HCT116 (cell line): ENCODE data around the gene NHLH1. TPM values are rescaled to one million over a fixed set of nuclear protein-coding genes. Genes with fewer than 3 reads are reported as not detected.

Experiments
- ATAC-seq: fragments of 200-7000 bp; cut with Tn5 transposase; 2 replicates; pipeline ENCODE4 v1.9.1; 2020; ENCODE audit warnings: mild to moderate bottlenecking, moderate library complexity
- BruUV-seq: library from RNA; stranded (reverse); fragments of 400-500 nt; replicated peaks from 2 replicates; lab custom pipeline; 2021; lab: Mats Ljungman, UMichigan
- CTCF ChIA-PET: fragments of 300-600 bp; sonication (Branson Sonifier 250); formaldehyde crosslinking; loops from one replicate; lab custom pipeline; 2021; ENCODE audit warnings: antibody characterized with exemption; lab: Charles Lee
- POLR2A ChIA-PET: fragments of 300-600, 350-600 bp; sonication (Branson Sonifier 250); formaldehyde crosslinking; loops from one replicate; lab custom pipeline; 2021; ENCODE audit warnings: antibody characterized with exemption; lab: Charles Lee
- RAD21 ChIA-PET, 2 experiments: fragments of 300-600 bp; sonication (Branson Sonifier 250); formaldehyde crosslinking; loops; one replicate each; lab custom pipeline; 2023; ENCODE audit warnings: low total read pairs in 2 of 2; ENCODE audit not compliant: uncharacterized antibody in 2 of 2, unreplicated experiment in 2 of 2, low non-redundant PET in 1 of 2; lab: Charles Lee
- DNase-seq: peaks from one replicate; pipeline ENCODE4 v3.0.0-alpha.2; 2010; ENCODE audit warnings: low read depth, low spot score
- H2AFZ ChIP-seq: fragments of 200-600 bp; shearing (Covaris generic), sonication (generic); 2 replicates; pipeline ENCODE4 v1.6.1; 2017; ENCODE audit warnings: low read depth, mixed run types, mixed read lengths, antibody characterized with exemption, low read length; ENCODE audit not compliant: poor library complexity, severe bottlenecking
- H3K27ac ChIP-seq: 2 replicates; pipeline ENCODE4 v1.5.1; 2012; ENCODE audit warnings: low read depth, low read length
- H3K27me3 ChIP-seq: fragments of 200-600 bp; sonication (generic); 2 replicates; pipeline ENCODE4 v1.6.1; 2016; ENCODE audit warnings: mixed run types, low read length, mixed read lengths; ENCODE audit not compliant: insufficient read depth
- H3K36me3 ChIP-seq, 2 experiments: fragments of 200-500 bp in 1 of 2; fragments of 200-600 bp in 1 of 2; sonication (Bioruptor generic) in 1 of 2; sonication (generic) in 1 of 2; 2 replicates each; pipeline versions ENCODE4 v1.5.1 to v1.6.1; 2014 to 2016; ENCODE audit warnings: low read length in 2 of 2, inconsistent platforms in 1 of 2, mixed read lengths in 1 of 2, mixed run types in 1 of 2; ENCODE audit not compliant: insufficient read depth in 2 of 2, control insufficient read depth in 1 of 2
- H3K4me1 ChIP-seq, 2 experiments: fragments of 200-600 bp in 1 of 2; sonication (generic) in 1 of 2; 2 replicates each; pipeline versions ENCODE4 v1.5.1 to v1.6.1; 2012 to 2017; ENCODE audit warnings: low read length in 2 of 2, inconsistent platforms in 1 of 2, mild to moderate bottlenecking in 1 of 2, mixed read lengths in 1 of 2, mixed run types in 1 of 2, moderate library complexity in 1 of 2; ENCODE audit not compliant: insufficient read depth in 2 of 2, control insufficient read depth in 1 of 2
- H3K4me2 ChIP-seq: fragments of 200-600 bp; sonication (generic); 2 replicates; pipeline ENCODE4 v1.6.1; 2017; ENCODE audit warnings: mixed run types, low read length, mixed read lengths
- H3K4me3 ChIP-seq, 2 experiments: fragments of 200-600 bp in 1 of 2; sonication (generic) in 1 of 2; replicated peaks in 1 of 2; 2 replicates each; pipeline ENCODE4 v1.5.1; 2011 to 2016; ENCODE audit warnings: low read length in 2 of 2, control low read depth in 1 of 2, low read depth in 1 of 2, mild to moderate bottlenecking in 1 of 2, mixed read lengths in 1 of 2, mixed run types in 1 of 2
- H3K79me2 ChIP-seq: fragments of 200-600 bp; sonication (generic); 2 replicates; pipeline ENCODE4 v1.6.1; 2017; ENCODE audit warnings: mild to moderate bottlenecking, mixed run types, low read length, moderate library complexity, mixed read lengths; ENCODE audit not compliant: insufficient read depth
- H3K9ac ChIP-seq: fragments of 200-600 bp; sonication (generic); 2 replicates; pipeline ENCODE4 v1.6.1; 2016; ENCODE audit warnings: low read length, mixed read lengths
- H3K9me2 ChIP-seq: fragments of 200-600 bp; sonication (generic), shearing (Covaris generic); 2 replicates; pipeline ENCODE4 v1.6.1; 2017; ENCODE audit warnings: mixed run types, mild to moderate bottlenecking, moderate library complexity; ENCODE audit not compliant: insufficient read depth
- H3K9me3 ChIP-seq, 2 experiments: fragments of 200-500 bp in 1 of 2; fragments of 200-600 bp in 1 of 2; sonication (Bioruptor generic) in 1 of 2; sonication (generic) in 1 of 2; 2 replicates each; pipeline ENCODE4 v1.6.1; 2014 to 2017; ENCODE audit warnings: low read length in 2 of 2, mixed read lengths in 2 of 2, inconsistent platforms in 1 of 2, low read depth in 1 of 2, mild to moderate bottlenecking in 1 of 2, mixed run types in 1 of 2, moderate library complexity in 1 of 2; ENCODE audit not compliant: control insufficient read depth in 1 of 2, insufficient read depth in 1 of 2
- H4K20me1 ChIP-seq: fragments of 200-600 bp; sonication (generic), shearing (Covaris generic); 2 replicates; pipeline ENCODE4 v1.6.1; 2017; ENCODE audit warnings: mixed run types, mild to moderate bottlenecking, moderate library complexity; ENCODE audit not compliant: insufficient read depth
- CTCF ChIP-seq, 3 experiments: fragments of 200-600 bp in 1 of 3; sonication (generic) in 1 of 3; IDR thresholded peaks in 2 of 3; conservative IDR thresholded peaks in 1 of 3; 2 replicates each; pipeline ENCODE4 v1.5.1; 2012 to 2017; ENCODE audit warnings: low read depth in 2 of 3, low read length in 2 of 3, antibody characterized with exemption in 1 of 3, borderline replicate concordance in 1 of 3, control low read depth in 1 of 3, mild to moderate bottlenecking in 1 of 3, mixed read lengths in 1 of 3, mixed run types in 1 of 3, moderate library complexity in 1 of 3; ENCODE audit not compliant: insufficient read depth in 1 of 3
- EGR1 ChIP-seq: IDR thresholded peaks from 2 replicates; pipeline ENCODE4 v1.6.1; 2012; ENCODE audit warnings: low read depth
- ELF1 ChIP-seq: IDR thresholded peaks from 2 replicates; pipeline ENCODE4 v1.6.1; 2012; ENCODE audit warnings: low read depth, borderline replicate concordance
- EZH2 ChIP-seq: fragments of 200-600 bp; sonication (generic); IDR thresholded peaks from 2 replicates; pipeline ENCODE4 v1.6.1; 2017; ENCODE audit warnings: antibody characterized with exemption, mixed run types
- EZH2phosphoT487 ChIP-seq: fragments of 200-600 bp; IDR thresholded peaks from 2 replicates; pipeline ENCODE4 v1.6.1; 2018; ENCODE audit warnings: antibody characterized with exemption, borderline replicate concordance
- JUND ChIP-seq: IDR thresholded peaks from 2 replicates; pipeline ENCODE4 v1.6.1; 2012
- MAX ChIP-seq: IDR thresholded peaks from 2 replicates; pipeline ENCODE4 v1.6.1; 2012
- POLR2A ChIP-seq: IDR thresholded peaks from 2 replicates; pipeline ENCODE4 v1.7.0; 2011; ENCODE audit warnings: borderline replicate concordance; ENCODE audit not compliant: insufficient read depth, insufficient read length; ENCODE audit errors: extremely low read depth
- POLR2AphosphoS5 ChIP-seq: IDR thresholded peaks from 2 replicates; pipeline ENCODE4 v1.6.1; 2011; ENCODE audit warnings: mild to moderate bottlenecking, low read depth, low read length, moderate library complexity
- REST ChIP-seq: IDR thresholded peaks from 2 replicates; pipeline ENCODE4 v1.6.1; 2012; ENCODE audit warnings: low read depth
- SIN3A ChIP-seq: IDR thresholded peaks from 2 replicates; pipeline ENCODE4 v1.6.1; 2012; ENCODE audit warnings: low read depth
- SP1 ChIP-seq: IDR thresholded peaks from 2 replicates; pipeline ENCODE4 v1.6.1; 2012; ENCODE audit warnings: low read depth
- TCF7L2 ChIP-seq: IDR thresholded peaks from 2 replicates; pipeline ENCODE4 v1.7.0; 2011; ENCODE audit warnings: borderline replicate concordance, inconsistent platforms; ENCODE audit not compliant: insufficient read depth, insufficient read length; ENCODE audit errors: extremely low read depth
- YY1 ChIP-seq: IDR thresholded peaks from 2 replicates; pipeline ENCODE4 v1.6.1; 2011; ENCODE audit warnings: low read length, low read depth, moderate library complexity, mild to moderate bottlenecking; ENCODE audit not compliant: insufficient replicate concordance; ENCODE audit errors: extremely low read depth
- ZBTB33 ChIP-seq: IDR thresholded peaks from 2 replicates; pipeline ENCODE4 v1.6.1; 2011; ENCODE audit warnings: mild to moderate bottlenecking, low read length, moderate library complexity; ENCODE audit not compliant: insufficient replicate concordance; ENCODE audit errors: extremely low read depth
- ZFX ChIP-seq: fragments of 450-650 bp; IDR thresholded peaks from 2 replicates; pipeline ENCODE4 v1.6.1; 2017
- ZNF274 ChIP-seq: fragments of 200-500 bp; sonication (Bioruptor generic); IDR thresholded peaks from 2 replicates; pipeline ENCODE4 v1.6.1; 2014; ENCODE audit warnings: mild to moderate bottlenecking, low read depth, low read length, inconsistent platforms
- intact Hi-C: fragments of 100-400 bp; cut with micrococcal nuclease; formaldehyde crosslinking; loops from 2 replicates; pipeline ENCODE4 v1.10.0; 2022
- total RNA-seq: library from RNA; stranded (reverse); gene quantifications from one replicate; pipeline ENCODE4 v1.2.1, GENCODE V29; 2021; ENCODE audit not compliant: unreplicated experiment

Gene NHLH1
- total RNA-seq, 1 experiment from 2014 or later, result 0.12 TPM

- H3K9me2 ChIP-seq, result no peaks in the 10 kb centered on the region
- no peaks in the 10 kb centered on the region for H3K27me3 ChIP-seq
- ChIA-PET POLR2A (no interaction called here), RAD21 (interaction anchor here (0.7 to 1.7 kb wide), 10 partner anchors 40 to 329 kb away, joined by 3 to 8 read pairs (median 4); no protein-coding TSS in a partner anchor), CTCF (interaction anchor here (0.7 to 5.8 kb wide), 25 partner anchors 9 to 595 kb away, joined by 3 to 51 read pairs (median 8); partner anchors contain the start of genes DCAF8, DUSP23, IGSF8 and NHLH1)
- no peak overlapping the region for H2AFZ ChIP-seq
- intact Hi-C loops, result loop anchor here (1.0 to 5.0 kb wide), 3 partner anchors 41 to 275 kb away; partner anchors contain the start of gene CASQ1
- BruUV-seq, result no TSS peak
- no peak overlapping the region for H3K4me3 ChIP-seq
- DNase-seq, result no peak
- H3K79me2 ChIP-seq, result no peaks in the 10 kb centered on the region
- ATAC-seq, result peak; percentile 16; the same call in 1 of the 2 replicates
- H4K20me1 ChIP-seq, result no peaks in the 10 kb centered on the region
- H3K36me3 ChIP-seq, result no peaks in the 10 kb centered on the region
- no peaks in the 10 kb centered on the region for H3K9me3 ChIP-seq
- H3K9ac ChIP-seq, result no peak overlapping the region
- peaks cover 0 to 8% of the 10 kb centered on the region in 2 experiments; a peak in 1 of 4 replicates for H3K4me1 ChIP-seq
- H3K27ac ChIP-seq, result no peak overlapping the region
- no peak overlapping the region for H3K4me2 ChIP-seq
- no peak for TF ChIP-seq JUND
- no peak for TF ChIP-seq SP1
- no peak for TF ChIP-seq POLR2A
- no peak for TF ChIP-seq EGR1
- TF ChIP-seq POLR2AphosphoS5, result no peak
- no peak for TF ChIP-seq ZNF274
- no peak for TF ChIP-seq TCF7L2
- TF ChIP-seq SIN3A, result no peak
- TF ChIP-seq EZH2, result no peak
- TF ChIP-seq ZFX, result no peak
- no peak for TF ChIP-seq MAX
- TF ChIP-seq CTCF (IDR thresholded peaks at IDR 0.05 in 2 of 3, conservative IDR thresholded peaks at IDR 0.05 in 1 of 3; ENCODE audit: borderline replicate concordance in 1 of 3, insufficient read depth in 1 of 3, low read depth in 2 of 3, low read length in 2 of 3), result no peak
- no peak for TF ChIP-seq ZBTB33
- TF ChIP-seq REST, result no peak
- no peak for TF ChIP-seq YY1
- no peak for TF ChIP-seq ELF1
- TF ChIP-seq EZH2phosphoT487, result no peak
Measured at GRCh38 chr1:160375788-160376524, 9.1 kb downstream of the NHLH1 start.
